Fibroblast of villous mesenchyme (primary cell): ENCODE measurements around the gene BRCA2. TPM values are rescaled to one million over a fixed set of nuclear protein-coding genes. Genes with fewer than 3 reads are reported as not detected.
A peak's percentile ranks its signal among the peaks of the same experiment; 100 is the strongest.

ENCODE experiments used
- DNase-seq: peaks from one replicate; pipeline ENCODE4 v3.0.0-alpha.2; 2010; ENCODE audit warnings: low read depth
- H3K4me3 ChIP-seq: 2 replicates; pipeline ENCODE4 v1.5.1; 2011; ENCODE audit warnings: low read depth, mild to moderate bottlenecking, low read length
- CTCF ChIP-seq: IDR thresholded peaks from 2 replicates; pipeline ENCODE4 v1.5.1; 2012; ENCODE audit warnings: low read depth, mild to moderate bottlenecking, low read length; ENCODE audit not compliant: insufficient read depth
- total RNA-seq: library from RNA; depleted of rRNA; stranded (reverse); fragments of >200 nt; gene quantifications from 2 replicates; pipeline ENCODE4 v1.2.3, GENCODE V29; 2012

BRCA2 gene
- total RNA-seq, 1 donor = 10.4 TPM

GRCh38 chr13:32278426-32278825 lies 36.9 kb upstream of the BRCA2 start:
- no peak for TF ChIP-seq CTCF
- H3K4me3 ChIP-seq = no peak overlapping the region
- peak; percentile 22 for DNase-seq

GRCh38 chr13:32281096-32281495 lies 34.2 kb upstream of the BRCA2 start:
- DNase-seq = no peak
- no peak overlapping the region for H3K4me3 ChIP-seq
- TF ChIP-seq CTCF = no peak

- H3K4me3 ChIP-seq = no peak overlapping the region
- DNase-seq = no peak
- no peak for TF ChIP-seq CTCF
Measured at GRCh38 chr13:32282096-32282711, 33.1 kb upstream of the BRCA2 start.

- TF ChIP-seq CTCF = no peak
- H3K4me3 ChIP-seq = no peak overlapping the region
Measured at GRCh38 chr13:32284927-32285632, 30.2 kb upstream of the BRCA2 start.

GRCh38 chr13:32285633-32285965 lies 29.7 kb upstream of the BRCA2 start:
- no peak for DNase-seq
- no peak overlapping the region for H3K4me3 ChIP-seq
- TF ChIP-seq CTCF = no peak

More at GRCh38 chr13:32284927-32285632, 30.2 kb upstream of the BRCA2 start:
- DNase-seq = peak; percentile 57

- no peak for TF ChIP-seq CTCF
- H3K4me3 ChIP-seq = no peak overlapping the region
- no peak for DNase-seq
Measured at GRCh38 chr13:32297206-32297605, 18.1 kb upstream of the BRCA2 start.
